ENCODE results near the gene TMEM151B. TPM values are rescaled to one million over a fixed set of nuclear protein-coding genes. Genes with fewer than 3 reads are reported as not detected.
A peak's percentile ranks its signal among the peaks of the same experiment; 100 is the strongest.

The TMEM151B gene
- total and polyA plus RNA-seq, 10 of the 15 experiments (the other 5 are each of a cell fraction or from before 2014, with no cell fraction given) = 0.01 to 0.19 (median 0.05) TPM; not detected in 6

GRCh38 chr6:44266347-44266746, 3.9 kb upstream of the TMEM151B start (continued):
- no peak for TF ChIP-seq SIN3A (IDR thresholded peaks at IDR 0.05; ENCODE audit: low read depth, low read length)
- peak; percentile 48; the same call in 1 of the 2 replicates for TF ChIP-seq NR2F1 (conservative IDR thresholded peaks at IDR 0.05)
- TF ChIP-seq FOXK2 (IDR thresholded peaks at IDR 0.05) = no peak
- TF ChIP-seq RCOR1 (conservative IDR thresholded peaks at IDR 0.05; ENCODE audit: low read depth, low read length) = no peak
- no peak for TF ChIP-seq NRF1 (conservative IDR thresholded peaks at IDR 0.05; ENCODE audit: low read depth, low read length)
- TF ChIP-seq HSF1 (IDR thresholded peaks at IDR 0.05; ENCODE audit: low read depth, low read length) = no peak
- no peak for TF ChIP-seq ATF7 (IDR thresholded peaks at IDR 0.05; ENCODE audit: low read depth)
- no peak for TF ChIP-seq KLF5 (IDR thresholded peaks at IDR 0.05; ENCODE audit: partially characterized antibody)
- no peak for TF ChIP-seq REST (IDR thresholded peaks at IDR 0.05; ENCODE audit: low read depth, low read length)
- no peak for TF ChIP-seq BCL11A (IDR thresholded peaks at IDR 0.05; ENCODE audit: low read depth, low read length)
- peak; percentile 85 for TF ChIP-seq ZNF24 (IDR thresholded peaks at IDR 0.05)
- TF ChIP-seq NFYA (IDR thresholded peaks at IDR 0.05; ENCODE audit: borderline replicate concordance, low read depth, low read length) = no peak
- no peak for TF ChIP-seq ATF2 (IDR thresholded peaks at IDR 0.05; ENCODE audit: low read length)
- no peak for TF ChIP-seq SRF (IDR thresholded peaks at IDR 0.05; ENCODE audit: low read depth in 2 of 2, low read length in 2 of 2)
- no peak for TF ChIP-seq CHD4 (IDR thresholded peaks at IDR 0.05)
- TF ChIP-seq SREBF2 (IDR thresholded peaks at IDR 0.05; ENCODE audit: low read length) = no peak
- no peak for TF ChIP-seq WRNIP1 (IDR thresholded peaks at IDR 0.05; ENCODE audit: borderline replicate concordance, low read depth, low read length)
- TF ChIP-seq CTCF (IDR thresholded peaks at IDR 0.05 in 2 of 3, conservative IDR thresholded peaks at IDR 0.05 in 1 of 3; ENCODE audit: control insufficient read depth in 2 of 3, extremely low read depth in 1 of 3, insufficient read depth in 1 of 3, low read depth in 3 of 3, low read length in 3 of 3) = no peak
- TF ChIP-seq BRCA1 (IDR thresholded peaks at IDR 0.05; ENCODE audit: low read depth, low read length) = no peak

Measured in GM12878 (cell line).